ENCODE data around the gene SLC27A2.
"Not testable (repeated sequence)": the region's sequence is repeated elsewhere in the genome, so short reads cannot be mapped to it uniquely, and the experiment has no call there.

SLC27A2 gene

GRCh38 chr15:50181969-50182218 lies at the start of gene SLC27A2:
TSS of gene SLC27A2 (plus strand) at chr15:50182196. CDS start at chr15:50182428, 232 bp downstream.
- DNase-seq (ENCODE audit: low spot score): no peak

GRCh38 chr15:50132251-50132984 lies 49.6 kb upstream of the SLC27A2 start:
- DNase-seq (ENCODE audit: low spot score): not testable (repeated sequence)

- no peak for DNase-seq (ENCODE audit: low spot score)
Observed at GRCh38 chr15:50134524-50135024, 47.4 kb upstream of the SLC27A2 start.

- no peak for DNase-seq (ENCODE audit: low spot score)
Observed at GRCh38 chr15:50135031-50135551, 46.9 kb upstream of the SLC27A2 start.

- DNase-seq (ENCODE audit: low spot score): no peak
Observed at GRCh38 chr15:50137330-50137761, 44.6 kb upstream of the SLC27A2 start.

GRCh38 chr15:50137893-50138292 lies 44.1 kb upstream of the SLC27A2 start:
- no peak for DNase-seq (ENCODE audit: low spot score)

GRCh38 chr15:50138391-50138790 lies 43.6 kb upstream of the SLC27A2 start:
- no peak for DNase-seq (ENCODE audit: low spot score)

- no peak for DNase-seq (ENCODE audit: low spot score)
Observed at GRCh38 chr15:50140098-50140497, 41.9 kb upstream of the SLC27A2 start.

- DNase-seq (ENCODE audit: low spot score): no peak
Observed at GRCh38 chr15:50140983-50141382, 41.0 kb upstream of the SLC27A2 start.

- DNase-seq (ENCODE audit: low spot score): no peak
Observed at GRCh38 chr15:50141856-50142255, 40.1 kb upstream of the SLC27A2 start.

- no peak for DNase-seq (ENCODE audit: low spot score)
Observed at GRCh38 chr15:50143255-50143860, 38.6 kb upstream of the SLC27A2 start.

- DNase-seq (ENCODE audit: low spot score): no peak
Observed at GRCh38 chr15:50144341-50145120, 37.5 kb upstream of the SLC27A2 start.

GRCh38 chr15:50145451-50145872 lies 36.5 kb upstream of the SLC27A2 start:
- peak; percentile 60 for DNase-seq (ENCODE audit: low spot score)

- DNase-seq (ENCODE audit: low spot score): no peak
Observed at GRCh38 chr15:50146632-50147031, 35.4 kb upstream of the SLC27A2 start.

- peak; percentile 51 for DNase-seq (ENCODE audit: low spot score)
Observed at GRCh38 chr15:50148362-50148963, 33.5 kb upstream of the SLC27A2 start.

GRCh38 chr15:50149090-50149489 lies 32.9 kb upstream of the SLC27A2 start:
- no peak for DNase-seq (ENCODE audit: low spot score)

- no peak for DNase-seq (ENCODE audit: low spot score)
Observed at GRCh38 chr15:50150349-50150748, 31.6 kb upstream of the SLC27A2 start.

GRCh38 chr15:50150851-50151250 lies 31.1 kb upstream of the SLC27A2 start:
- DNase-seq (ENCODE audit: low spot score): no peak

- DNase-seq (ENCODE audit: low spot score): no peak
Observed at GRCh38 chr15:50151476-50151875, 30.5 kb upstream of the SLC27A2 start.

GRCh38 chr15:50158236-50158635 lies 23.8 kb upstream of the SLC27A2 start:
- DNase-seq (ENCODE audit: low spot score): not testable (repeated sequence)

GRCh38 chr15:50162969-50163718 lies 18.9 kb upstream of the SLC27A2 start:
- no peak for DNase-seq (ENCODE audit: low spot score)

Measured in D341Med (cell line).